Medulla oblongata (tissue), 1 donor: ENCODE data around the gene ACE2.
"Not testable (repeated sequence)": the region's sequence is repeated elsewhere in the genome, so short reads cannot be mapped to it uniquely, and the experiment has no call there.

ENCODE experiments used
- DNase-seq: peaks from one replicate; pipeline ENCODE4 v3.0.0-alpha.2; 2015; ENCODE audit errors: extremely low spot score

The ACE2 gene

GRCh38 chrX:15600745-15601144, at the start of gene ACE2:
ACE2 (minus strand) TSS chrX:15600960; CDS start chrX:15600911, 49 bp downstream.
- no peak for DNase-seq

GRCh38 chrX:15647510-15647909, 46.8 kb upstream of the ACE2 start:
- DNase-seq: not testable (repeated sequence)

GRCh38 chrX:15646543-15646942, 45.8 kb upstream of the ACE2 start:
- no peak for DNase-seq

- DNase-seq: no peak
These were observed 45.3 kb upstream of the ACE2 start for GRCh38 chrX:15646031-15646430.

GRCh38 chrX:15645266-15645665, 44.5 kb upstream of the ACE2 start:
- no peak for DNase-seq

GRCh38 chrX:15644560-15644872, 43.8 kb upstream of the ACE2 start:
- DNase-seq: no peak

- no peak for DNase-seq
These were observed 43.2 kb upstream of the ACE2 start for GRCh38 chrX:15643786-15644559.

- DNase-seq: no peak
These were observed 30.9 kb upstream of the ACE2 start for GRCh38 chrX:15631637-15632036.

- DNase-seq: no peak
These were observed 22.3 kb upstream of the ACE2 start for GRCh38 chrX:15623054-15623453.

- DNase-seq: no peak
These were observed 18.4 kb upstream of the ACE2 start for GRCh38 chrX:15619053-15619755.

GRCh38 chrX:15617111-15617510, 16.4 kb upstream of the ACE2 start:
- no peak for DNase-seq

- DNase-seq: no peak
These were observed 15.8 kb upstream of the ACE2 start for GRCh38 chrX:15616531-15616930.

- no peak for DNase-seq
These were observed 6.3 kb upstream of the ACE2 start for GRCh38 chrX:15607067-15607466.

- no peak for DNase-seq
These were observed 5.4 kb upstream of the ACE2 start for GRCh38 chrX:15606136-15606535.

- DNase-seq: no peak
These were observed 4.5 kb upstream of the ACE2 start for GRCh38 chrX:15605226-15605625.

GRCh38 chrX:15602761-15603160, 2.0 kb upstream of the ACE2 start:
- DNase-seq: no peak

GRCh38 chrX:15601932-15602331, 1.2 kb upstream of the ACE2 start:
- DNase-seq: no peak

- DNase-seq: no peak
These were observed 711 bp downstream of the ACE2 start for GRCh38 chrX:15600049-15600448.

- no peak for DNase-seq
These were observed 1.3 kb downstream of the ACE2 start for GRCh38 chrX:15599461-15599860.

- no peak for DNase-seq
These were observed 2.7 kb downstream of the ACE2 start for GRCh38 chrX:15598026-15598425.

- DNase-seq: no peak
These were observed 6.4 kb downstream of the ACE2 start for GRCh38 chrX:15594371-15594770.

- no peak for DNase-seq
These were observed 20.7 kb downstream of the ACE2 start for GRCh38 chrX:15579778-15580747.
